Endothelial cell (in vitro differentiated cells): ENCODE data around the gene EDIL3. TPM values are rescaled to one million over a fixed set of nuclear protein-coding genes. Genes with fewer than 3 reads are reported as not detected.

Source experiments
- DNase-seq: peaks from one replicate; pipeline ENCODE4 v3.0.0; 2021; ENCODE audit warnings: low spot score
- H3K27ac Mint-ChIP-seq: one replicate; pipeline ENCODE4 v1.8.0; 2021; ENCODE audit warnings: mixed read lengths, inconsistent platforms; ENCODE audit not compliant: unreplicated experiment
- H3K27me3 Mint-ChIP-seq: one replicate; pipeline ENCODE4 v1.8.0; 2021; ENCODE audit warnings: mild to moderate bottlenecking, moderate library complexity, mixed read lengths, inconsistent platforms; ENCODE audit not compliant: unreplicated experiment
- H3K36me3 Mint-ChIP-seq: one replicate; pipeline ENCODE4 v1.8.0; 2021; ENCODE audit warnings: mild to moderate bottlenecking, low read depth, mixed read lengths, inconsistent platforms; ENCODE audit not compliant: unreplicated experiment
- H3K4me1 Mint-ChIP-seq: one replicate; pipeline ENCODE4 v1.8.0; 2021; ENCODE audit warnings: mild to moderate bottlenecking, mixed read lengths, inconsistent platforms; ENCODE audit not compliant: unreplicated experiment
- H3K4me3 Mint-ChIP-seq: one replicate; pipeline ENCODE4 v1.8.0; 2021; ENCODE audit warnings: mild to moderate bottlenecking, mixed read lengths, inconsistent platforms; ENCODE audit not compliant: unreplicated experiment
- H3K9me3 Mint-ChIP-seq: one replicate; pipeline ENCODE4 v1.8.0; 2021; ENCODE audit warnings: mixed read lengths, inconsistent platforms; ENCODE audit not compliant: unreplicated experiment
- CTCF ChIP-seq: fragments of 200-600 bp; sonication (generic); IDR thresholded peaks from one replicate; pipeline ENCODE4 v1.5.0; 2021; ENCODE audit warnings: antibody characterized with exemption; ENCODE audit not compliant: unreplicated experiment
- total RNA-seq: library from RNA; stranded (reverse); fragmentation: NEBNext Ultra II Directional; extraction: Animal tissue kit (Norgen Biotek cat#: 25700); gene quantifications from one replicate; pipeline ENCODE4 v1.2.1, GENCODE V29; 2021; ENCODE audit not compliant: unreplicated experiment

The EDIL3 gene
- total RNA-seq, 1 donor from 2014 or later, result 74.6 TPM

GRCh38 chr5:84228266-84228665 is 156.4 kb downstream of the EDIL3 start:
- no peak overlapping the region for H3K4me3 Mint-ChIP-seq

GRCh38 chr5:84227236-84227635 is 157.4 kb downstream of the EDIL3 start:
- H3K4me3 Mint-ChIP-seq, result no peak overlapping the region

More at GRCh38 chr5:84228266-84228665, 156.4 kb downstream of the EDIL3 start:
- Mint-ChIP-seq H3K27me3 (no peaks in the 10 kb centered on the region), H3K27ac (no peak overlapping the region), H3K4me1 (no peaks in the 10 kb centered on the region), H3K36me3 (no peaks in the 10 kb centered on the region), H3K9me3 (no peaks in the 10 kb centered on the region)
- TF ChIP-seq CTCF, result no peak
- DNase-seq, result no peak

GRCh38 chr5:84218546-84218945 is 166.1 kb downstream of the EDIL3 start:
- Mint-ChIP-seq H3K27me3 (no peaks in the 10 kb centered on the region), H3K9me3 (no peaks in the 10 kb centered on the region), H3K27ac (no peak overlapping the region), H3K4me1 (no peaks in the 10 kb centered on the region), H3K36me3 (peaks cover 4% of the 10 kb centered on the region), H3K4me3 (no peak overlapping the region)
- TF ChIP-seq CTCF, result no peak
- no peak for DNase-seq

More at GRCh38 chr5:84227236-84227635, 157.4 kb downstream of the EDIL3 start:
- Mint-ChIP-seq H3K27ac (no peak overlapping the region), H3K4me1 (no peaks in the 10 kb centered on the region), H3K27me3 (no peaks in the 10 kb centered on the region), H3K9me3 (no peaks in the 10 kb centered on the region), H3K36me3 (no peaks in the 10 kb centered on the region)
- TF ChIP-seq CTCF, result no peak
- DNase-seq, result no peak

- H3K4me3 Mint-ChIP-seq, result no peak overlapping the region
- no peak for TF ChIP-seq CTCF
- H3K27me3 Mint-ChIP-seq, result peaks cover 1% of the 10 kb centered on the region
- no peaks in the 10 kb centered on the region for H3K9me3 Mint-ChIP-seq
- no peaks in the 10 kb centered on the region for H3K4me1 Mint-ChIP-seq
- H3K27ac Mint-ChIP-seq, result no peak overlapping the region
- H3K36me3 Mint-ChIP-seq, result peaks cover 4% of the 10 kb centered on the region
- DNase-seq, result no peak
Measured at GRCh38 chr5:84215521-84215920, 169.2 kb downstream of the EDIL3 start.

- Mint-ChIP-seq H3K27me3 (peaks cover 1% of the 10 kb centered on the region), H3K36me3 (peaks cover under 1% of the 10 kb centered on the region), H3K4me1 (no peaks in the 10 kb centered on the region), H3K9me3 (no peaks in the 10 kb centered on the region), H3K4me3 (no peak overlapping the region), H3K27ac (no peak overlapping the region)
- no peak for TF ChIP-seq CTCF
- no peak for DNase-seq
Measured at GRCh38 chr5:84213861-84214260, 170.8 kb downstream of the EDIL3 start.
